Upper lobe of left lung (tissue), 6 donors: Measurements from ENCODE around the gene ADAMTSL2. TPM values are rescaled to one million over a fixed set of nuclear protein-coding genes. Genes with fewer than 3 reads are reported as not detected.

Source experiments
- ATAC-seq, 2 donors: fragments of 200-7000 bp; cut with Tn5 transposase; one replicate each; pipeline ENCODE4 v1.9.1; 2022; ENCODE audit warnings: mild to moderate bottlenecking in 2 of 2, moderate library complexity in 2 of 2; ENCODE audit not compliant: low FRiP score in 2 of 2
- DNase-seq, 2 donors: peaks; one replicate each; pipeline ENCODE4 v3.0.0-alpha.2; 2019 to 2020
- H3K27ac ChIP-seq, 4 donors: fragments of 200-600 bp; sonication (generic); one replicate each; pipeline ENCODE4 v1.5.1; 2016 to 2019
- H3K27me3 ChIP-seq, 4 donors: fragments of 200-600 bp; sonication (generic); one replicate each; pipeline ENCODE4 v1.5.1; 2017 to 2019
- H3K36me3 ChIP-seq, 4 donors: fragments of 200-600 bp; sonication (generic); one replicate each; pipeline ENCODE4 v1.5.1; 2016 to 2019
- H3K4me1 ChIP-seq, 4 donors: fragments of 200-600 bp; sonication (generic); one replicate each; pipeline ENCODE4 v1.5.1; 2018 to 2019
- H3K4me3 ChIP-seq, 4 donors: fragments of 200-600 bp; sonication (generic); one replicate each; pipeline ENCODE4 v1.5.1; 2017 to 2019; ENCODE audit warnings: mild to moderate bottlenecking in 2 of 4, moderate library complexity in 1 of 4
- H3K9me3 ChIP-seq, 4 donors: fragments of 200-600 bp; sonication (generic); one replicate each; pipeline ENCODE4 v1.5.1; 2018 to 2019
- EP300 ChIP-seq, 4 donors: sonication (generic); formaldehyde crosslinking; IDR thresholded peaks; one replicate each; pipeline ENCODE4 v1.5.1; 2017; ENCODE audit warnings: antibody characterized with exemption in 4 of 4, control low read depth in 2 of 4
- POLR2A ChIP-seq, 4 donors: fragments of 450-650 bp; IDR thresholded peaks; one replicate each; pipeline ENCODE4 v1.5.1; 2016 to 2017; ENCODE audit warnings: antibody characterized with exemption in 4 of 4, mild to moderate bottlenecking in 2 of 4
- POLR2AphosphoS5 ChIP-seq, 2 donors: sonication (generic); formaldehyde crosslinking; IDR thresholded peaks; one replicate each; pipeline ENCODE4 v1.5.1; 2017; ENCODE audit warnings: antibody characterized with exemption in 2 of 2
- WGBS, 2 donors: methylation state at CpG; one replicate each; pipeline ENCODE4 v1.1.5; 2017 to 2018; 5-methylcytosine and 5-hydroxymethylcytosine counted together
- total RNA-seq, 6 donors: library from RNA; depleted of rRNA in 4 of 6; stranded (reverse); fragments of >200 nt in 4 of 6; gene quantifications; one replicate each; pipeline versions ENCODE4 v1.1.0 to v1.2.1, GENCODE V29; 2016 to 2021
- TF ChIP-seq, protein P1 (sequence below), 6 experiments: fragments of 450-650 bp in 4 of 6; fragments of 200-600 bp in 2 of 6; sonication (generic) in 2 of 6; IDR thresholded peaks; one replicate each; pipeline ENCODE4 v1.5.1; 2016 to 2019; ENCODE audit warnings: antibody characterized with exemption in 6 of 6
- donor health status: DM: no; HTN: no; CAD: no; lungs with moderate emphysema.
- donor health status: DM: no; HTN: yes; CAD: no; lungs with severe emphysema.

ADAMTSL2 gene
- total RNA-seq, 6 donors from 2014 or later, result 1.4 to 34.8 (median 19.2) TPM

DNA sequence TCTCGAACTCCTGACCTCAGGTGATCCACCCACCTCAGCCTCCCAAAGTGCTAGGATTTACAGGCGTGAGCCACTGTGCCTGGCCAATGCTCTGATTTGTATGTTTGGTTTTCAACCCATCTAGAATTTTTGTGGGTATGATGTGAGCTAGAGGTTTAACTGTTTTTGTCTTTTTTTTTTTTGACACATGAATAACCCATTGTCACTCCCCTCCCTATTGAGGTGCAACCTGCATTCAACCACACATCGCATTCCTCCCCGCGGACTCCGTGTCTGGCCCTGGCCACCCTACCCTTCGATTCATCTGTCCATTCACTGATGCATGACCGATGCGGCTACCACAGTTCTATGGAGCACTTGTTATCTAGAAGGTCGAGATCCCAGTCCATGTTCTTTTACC, 84.2 kb downstream of the ADAMTSL2 start:
- DNase-seq (no peak), ATAC-seq (no peak)
- Histone ChIP-seq H3K27ac (no peak overlapping the region), H3K27me3 (peaks cover 0 to 12% (median 0%) of the 10 kb centered on the region in 4 donors), H3K9me3 (no peaks in the 10 kb centered on the region), H3K36me3 (no peaks in the 10 kb centered on the region), H3K4me1 (peaks cover 0 to 5% (median 0%) of the 10 kb centered on the region in 4 donors), H3K4me3 (no peak overlapping the region)
- no peak for TF ChIP-seq POLR2A (IDR thresholded peaks at IDR 0.05)
- 85 to 90% methylated on average over 10 of the region's 10 CpGs for WGBS, 2 donors

DNA sequence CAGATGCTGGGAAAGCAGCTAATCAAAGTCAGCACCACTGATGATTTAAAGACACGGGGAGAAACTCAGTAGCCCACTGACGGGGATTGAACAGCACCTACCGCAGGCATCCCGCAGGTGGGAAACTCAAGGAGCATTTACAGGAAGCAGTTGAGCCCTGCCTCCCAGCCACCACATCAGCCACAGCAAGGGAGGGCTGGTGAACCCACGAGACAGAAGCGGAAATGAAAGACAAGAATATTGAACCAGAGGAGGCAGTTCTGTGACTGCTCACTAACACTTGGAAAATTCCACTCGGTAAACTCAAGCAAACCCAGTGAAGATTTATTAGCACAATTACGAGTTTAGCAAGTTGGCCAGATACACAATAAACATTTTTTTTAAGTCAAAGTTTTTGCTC, 85.3 kb downstream of the ADAMTSL2 start:
- ATAC-seq (no peak), DNase-seq (no peak)
- no peak for TF ChIP-seq POLR2A (IDR thresholded peaks at IDR 0.05)
- TF ChIP-seq, protein P1, sequence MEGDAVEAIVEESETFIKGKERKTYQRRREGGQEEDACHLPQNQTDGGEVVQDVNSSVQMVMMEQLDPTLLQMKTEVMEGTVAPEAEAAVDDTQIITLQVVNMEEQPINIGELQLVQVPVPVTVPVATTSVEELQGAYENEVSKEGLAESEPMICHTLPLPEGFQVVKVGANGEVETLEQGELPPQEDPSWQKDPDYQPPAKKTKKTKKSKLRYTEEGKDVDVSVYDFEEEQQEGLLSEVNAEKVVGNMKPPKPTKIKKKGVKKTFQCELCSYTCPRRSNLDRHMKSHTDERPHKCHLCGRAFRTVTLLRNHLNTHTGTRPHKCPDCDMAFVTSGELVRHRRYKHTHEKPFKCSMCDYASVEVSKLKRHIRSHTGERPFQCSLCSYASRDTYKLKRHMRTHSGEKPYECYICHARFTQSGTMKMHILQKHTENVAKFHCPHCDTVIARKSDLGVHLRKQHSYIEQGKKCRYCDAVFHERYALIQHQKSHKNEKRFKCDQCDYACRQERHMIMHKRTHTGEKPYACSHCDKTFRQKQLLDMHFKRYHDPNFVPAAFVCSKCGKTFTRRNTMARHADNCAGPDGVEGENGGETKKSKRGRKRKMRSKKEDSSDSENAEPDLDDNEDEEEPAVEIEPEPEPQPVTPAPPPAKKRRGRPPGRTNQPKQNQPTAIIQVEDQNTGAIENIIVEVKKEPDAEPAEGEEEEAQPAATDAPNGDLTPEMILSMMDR (IDR thresholded peaks at IDR 0.05), result no peak
- TF ChIP-seq EP300 (IDR thresholded peaks at IDR 0.05), result no peak
- no peak for TF ChIP-seq POLR2AphosphoS5 (IDR thresholded peaks at IDR 0.05)
- Histone ChIP-seq H3K36me3 (no peaks in the 10 kb centered on the region), H3K4me1 (peaks cover 0 to 5% (median 0%) of the 10 kb centered on the region in 4 donors), H3K9me3 (no peaks in the 10 kb centered on the region), H3K27me3 (peaks cover 0 to 12% (median 0%) of the 10 kb centered on the region in 4 donors), H3K4me3 (no peak overlapping the region), H3K27ac (no peak overlapping the region)
- 16 to 19% methylated on average over 8 of the region's 8 CpGs for WGBS, 2 donors

DNA sequence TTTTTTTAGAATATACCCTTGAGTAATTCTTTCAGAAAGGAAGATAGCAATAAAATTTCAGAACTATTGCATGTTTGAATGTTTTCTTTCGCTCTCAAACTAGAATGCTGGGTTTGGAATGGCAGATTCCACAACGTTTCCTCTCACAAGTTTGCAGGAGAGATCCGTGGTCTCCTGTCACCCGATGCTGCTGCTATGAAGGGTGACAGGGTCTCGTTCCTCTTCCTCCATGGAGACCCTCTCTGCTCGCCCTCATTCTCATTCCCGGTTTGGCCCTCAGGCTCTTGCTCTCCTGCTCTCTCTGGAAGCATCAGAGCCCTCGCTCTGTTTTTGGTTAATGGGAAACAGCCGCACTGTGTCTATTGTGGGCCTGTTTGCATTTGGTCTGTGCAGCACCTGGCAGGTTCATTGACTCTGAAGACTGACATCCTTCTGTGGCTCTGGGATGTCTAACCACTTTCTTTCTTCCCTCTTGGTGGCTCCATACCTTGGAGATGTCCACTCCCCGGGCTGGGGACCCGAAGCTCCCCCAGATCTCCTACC, 87.3 kb downstream of the ADAMTSL2 start:
- TF ChIP-seq EP300 (IDR thresholded peaks at IDR 0.05), result no peak
- no peak for TF ChIP-seq POLR2A (IDR thresholded peaks at IDR 0.05)
- no peak for TF ChIP-seq POLR2AphosphoS5 (IDR thresholded peaks at IDR 0.05)
- TF ChIP-seq, protein P1 (IDR thresholded peaks at IDR 0.05), result no peak

DNA sequence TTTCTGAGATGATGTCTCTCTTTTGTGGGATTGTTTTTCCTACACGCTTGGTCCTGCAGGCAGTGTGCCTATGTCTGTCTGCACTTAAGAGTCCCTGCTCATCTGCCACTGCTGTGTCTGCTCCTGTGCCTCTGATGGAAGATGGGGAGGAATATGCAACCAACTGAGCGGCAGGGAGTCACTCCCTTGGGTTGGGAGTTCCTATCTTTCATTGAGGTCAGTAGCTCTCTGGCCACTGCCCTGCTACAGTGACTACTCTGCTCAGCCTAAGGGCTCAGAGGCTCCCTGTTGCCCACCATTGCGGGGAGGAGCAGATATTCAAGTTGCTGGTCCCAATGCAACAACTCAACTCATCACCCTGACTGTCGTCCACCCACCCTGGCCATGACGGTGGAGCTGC, 88.1 kb downstream of the ADAMTSL2 start:
- no peak overlapping the region for H3K27ac ChIP-seq
- no peak overlapping the region for H3K4me3 ChIP-seq
- peaks cover 0 to 5% (median 0%) of the 10 kb centered on the region in 4 donors for H3K4me1 ChIP-seq
- ATAC-seq, result no peak
- TF ChIP-seq EP300 (IDR thresholded peaks at IDR 0.05) (no peak), POLR2A (IDR thresholded peaks at IDR 0.05) (no peak), POLR2AphosphoS5 (IDR thresholded peaks at IDR 0.05) (no peak)
- TF ChIP-seq, protein P1 (IDR thresholded peaks at IDR 0.05), result no peak
- H3K36me3 ChIP-seq, result no peaks in the 10 kb centered on the region
- H3K27me3 ChIP-seq, result no peaks in the 10 kb centered on the region
- DNase-seq, result no peak
- WGBS, 2 donors, result 50 to 53% methylated on average over 3 to 5 of the region's 5 CpGs
- H3K9me3 ChIP-seq, result peaks cover 0 to 9% (median 8%) of the 10 kb centered on the region in 4 donors

More for the DNA sequence above, 87.3 kb downstream of the ADAMTSL2 start:
- Histone ChIP-seq H3K4me1 (peaks cover 0 to 5% (median 0%) of the 10 kb centered on the region in 4 donors), H3K4me3 (no peak overlapping the region), H3K27ac (no peak overlapping the region), H3K36me3 (no peaks in the 10 kb centered on the region), H3K27me3 (peaks cover 0 to 3% (median 0%) of the 10 kb centered on the region in 4 donors), H3K9me3 (peaks cover 0 to 9% (median 8%) of the 10 kb centered on the region in 4 donors)
- no peak for DNase-seq
- WGBS, 2 donors, result 70 to 76% methylated on average over 11 of the region's 11 CpGs
- ATAC-seq, result no peak

Other genes starting within 250 kb of the ADAMTSL2 start
- gene SURF6, start 198.5 kb upstream of the ADAMTSL2 start, total RNA-seq, result 10 to 100 TPM; 16.6 to 30.4 (median 24.7) TPM
- 10 to 100 TPM; 28.1 to 41.0 (median 30.5) TPM for gene MED22, start 186.6 kb upstream of the ADAMTSL2 start, total RNA-seq
- gene RPL7A, start 186.5 kb upstream of the ADAMTSL2 start, total RNA-seq, result 1,000 to 10,000 TPM in 4 of 6 donors, 100 to 1,000 TPM in 2; 840 to 1,613 (median 1,352) TPM
- 10 to 100 TPM; 25.1 to 64.8 (median 45.5) TPM for gene SURF1, start 178.2 kb upstream of the ADAMTSL2 start, total RNA-seq
- gene SURF2, start 178.2 kb upstream of the ADAMTSL2 start, total RNA-seq, result 10 to 100 TPM; 18.1 to 31.5 (median 21.7) TPM
- 100 to 1,000 TPM in 5 of 6 donors, 10 to 100 TPM in 1; 66.0 to 208 (median 137) TPM for gene SURF4, start 158.6 kb upstream of the ADAMTSL2 start, total RNA-seq
- gene STKLD1, start 158.3 kb upstream of the ADAMTSL2 start, total RNA-seq, result 1 to 10 TPM in 3 of 6 donors, under 1 TPM in 1, not detected in 2; 0.59 to 3.1 (median 1.6) TPM
- gene REXO4, start 116.7 kb upstream of the ADAMTSL2 start, total RNA-seq, result 10 to 100 TPM; 14.7 to 34.3 (median 23.1) TPM
- 1 to 10 TPM; 1.4 to 9.4 (median 2.5) TPM for gene ADAMTS13, start 112.3 kb upstream of the ADAMTSL2 start, total RNA-seq
- 10 to 100 TPM; 31.1 to 52.8 (median 38.5) TPM for gene CACFD1, start 74.7 kb upstream of the ADAMTSL2 start, total RNA-seq
- 10 to 100 TPM in 2 of 6 donors, 1 to 10 TPM in 4; 5.2 to 17.2 (median 7.5) TPM for gene SLC2A6, start 55.6 kb upstream of the ADAMTSL2 start, total RNA-seq
- gene MYMK, start 9.7 kb upstream of the ADAMTSL2 start, total RNA-seq, result not detected
- not detected for gene FAM163B, start 74.7 kb downstream of the ADAMTSL2 start, total RNA-seq
- under 1 TPM in 1 of 6 donors, not detected in 5; 0.27 TPM for gene DBH, start 101.7 kb downstream of the ADAMTSL2 start, total RNA-seq
- 10 to 100 TPM in 2 of 6 donors, 1 to 10 TPM in 3, under 1 TPM in 1; 0.79 to 37.7 (median 4.2) TPM for gene SARDH, start 203.6 kb downstream of the ADAMTSL2 start, total RNA-seq